Neural cell (in vitro differentiated cells): ENCODE measurements around the gene CYP39A1. TPM values are rescaled to one million over a fixed set of nuclear protein-coding genes. Genes with fewer than 3 reads are reported as not detected.

Source experiments
- H2AFZ ChIP-seq: fragments of 200-600, 300-800 bp; sonication (generic), shearing (Covaris generic); 2 replicates; pipeline ENCODE4 v1.6.0; 2014; ENCODE audit warnings: low read depth, mild to moderate bottlenecking, antibody characterized with exemption, low read length, moderate library complexity
- H3F3A ChIP-seq: fragments of 200-600 bp; shearing (Covaris generic); 2 replicates; pipeline ENCODE4 v1.6.1; 2016; ENCODE audit warnings: mild to moderate bottlenecking, moderate library complexity, mixed read lengths, antibody characterized with exemption, low read length; ENCODE audit not compliant: insufficient read depth, poor library complexity, severe bottlenecking
- H3K27ac ChIP-seq: fragments of 200-600, 300-800 bp; sonication (generic), shearing (Covaris generic); 2 replicates; pipeline ENCODE4 v1.5.1; 2014; ENCODE audit warnings: mild to moderate bottlenecking, low read length, moderate library complexity
- H3K27me3 ChIP-seq: fragments of 300-800, 200-600 bp; sonication (generic), shearing (Covaris generic); 2 replicates; pipeline ENCODE4 v1.6.0; 2014; ENCODE audit warnings: mild to moderate bottlenecking, low read depth, low read length, moderate library complexity; ENCODE audit not compliant: insufficient read depth
- H3K36me3 ChIP-seq: fragments of 300-800, 200-600 bp; sonication (generic), shearing (Covaris generic); 2 replicates; pipeline ENCODE4 v1.5.1; 2014; ENCODE audit warnings: mild to moderate bottlenecking, antibody characterized with exemption, low read length, moderate library complexity; ENCODE audit not compliant: insufficient read depth
- H3K4me2 ChIP-seq: fragments of 300-800, 200-600 bp; sonication (generic), shearing (Covaris generic); 2 replicates; pipeline ENCODE4 v1.6.0; 2014; ENCODE audit warnings: mild to moderate bottlenecking, low read length
- H3K4me3 ChIP-seq: fragments of 300-800, 200-600 bp; sonication (generic), shearing (Covaris generic); 2 replicates; pipeline ENCODE4 v1.5.1; 2014; ENCODE audit warnings: mild to moderate bottlenecking, low read length, moderate library complexity
- H3K79me2 ChIP-seq: fragments of 200-600 bp; shearing (Covaris generic); replicated peaks from 2 replicates; pipeline ENCODE4 v1.6.0; 2014; ENCODE audit warnings: mild to moderate bottlenecking, low read length, moderate library complexity; ENCODE audit not compliant: insufficient read depth
- H3K9ac ChIP-seq: fragments of 300-800, 200-600 bp; sonication (generic), shearing (Covaris generic); 2 replicates; pipeline ENCODE4 v1.6.1; 2016; ENCODE audit warnings: mild to moderate bottlenecking, low read length, mixed read lengths
- H3K9me2 ChIP-seq: fragments of 200-600 bp; shearing (Covaris generic); 2 replicates; pipeline ENCODE4 v1.6.1; 2016; ENCODE audit warnings: mild to moderate bottlenecking, low read length, mixed read lengths; ENCODE audit not compliant: insufficient read depth
- H3K9me3 ChIP-seq: fragments of 200-600, 300-800 bp; sonication (generic), shearing (Covaris generic); 2 replicates; pipeline ENCODE4 v1.6.1; 2016; ENCODE audit warnings: mild to moderate bottlenecking, mixed run types, low read length, moderate library complexity, mixed read lengths
- H4K20me1 ChIP-seq: fragments of 200-600 bp; shearing (Covaris generic); 2 replicates; pipeline ENCODE4 v1.6.1; 2016; ENCODE audit warnings: mild to moderate bottlenecking, mixed run types; ENCODE audit not compliant: insufficient read depth
- EP300 ChIP-seq: fragments of 450-650 bp; conservative IDR thresholded peaks from 2 replicates; pipeline ENCODE4 v1.6.1; 2014; ENCODE audit warnings: antibody characterized with exemption, mild to moderate bottlenecking, moderate library complexity; ENCODE audit not compliant: poor library complexity, severe bottlenecking
- EZH2 ChIP-seq: fragments of 200-600, 300-800 bp; shearing (Covaris generic), sonication (generic); IDR thresholded peaks from 2 replicates; pipeline ENCODE4 v1.6.1; 2014; ENCODE audit warnings: antibody characterized with exemption, low read length, borderline replicate concordance, mild to moderate bottlenecking; ENCODE audit not compliant: insufficient read depth, poor library complexity, severe bottlenecking
- MXI1 ChIP-seq: fragments of 450-650 bp; conservative IDR thresholded peaks from 2 replicates; pipeline ENCODE4 v1.6.1; 2014; ENCODE audit warnings: antibody characterized with exemption, mild to moderate bottlenecking; ENCODE audit not compliant: poor library complexity, severe bottlenecking
- POLR2AphosphoS5 ChIP-seq: IDR thresholded peaks from 2 replicates; pipeline ENCODE4 v1.6.1; 2012
- RAD21 ChIP-seq: fragments of 450-650 bp; conservative IDR thresholded peaks from 2 replicates; pipeline ENCODE4 v1.6.1; 2014; ENCODE audit warnings: antibody characterized with exemption, mild to moderate bottlenecking, moderate library complexity
- REST ChIP-seq: IDR thresholded peaks from 2 replicates; pipeline ENCODE4 v1.6.1; 2012; ENCODE audit warnings: borderline replicate concordance
- SMC3 ChIP-seq: fragments of 450-650 bp; conservative IDR thresholded peaks from 2 replicates; pipeline ENCODE4 v1.6.1; 2014; ENCODE audit warnings: antibody characterized with exemption, mild to moderate bottlenecking, moderate library complexity; ENCODE audit not compliant: poor library complexity
- TAF1 ChIP-seq: IDR thresholded peaks from 2 replicates; pipeline ENCODE4 v1.6.1; 2012; ENCODE audit warnings: low read depth
- polyA plus RNA-seq: library from polyadenylated mRNA; depleted of rRNA; stranded (reverse); fragments of >200 nt; gene quantifications from 2 replicates; pipeline ENCODE4 v1.2.3, GENCODE V29; 2014
- TF ChIP-seq, protein P1 (sequence below): fragments of 450-650 bp; IDR thresholded peaks from 2 replicates; pipeline ENCODE4 v1.5.1; 2014; ENCODE audit warnings: antibody characterized with exemption, mild to moderate bottlenecking, moderate library complexity; ENCODE audit not compliant: poor library complexity, severe bottlenecking

The CYP39A1 gene
- polyA plus RNA-seq, 1 donor from 2014 or later = 1.4 TPM

DNA sequence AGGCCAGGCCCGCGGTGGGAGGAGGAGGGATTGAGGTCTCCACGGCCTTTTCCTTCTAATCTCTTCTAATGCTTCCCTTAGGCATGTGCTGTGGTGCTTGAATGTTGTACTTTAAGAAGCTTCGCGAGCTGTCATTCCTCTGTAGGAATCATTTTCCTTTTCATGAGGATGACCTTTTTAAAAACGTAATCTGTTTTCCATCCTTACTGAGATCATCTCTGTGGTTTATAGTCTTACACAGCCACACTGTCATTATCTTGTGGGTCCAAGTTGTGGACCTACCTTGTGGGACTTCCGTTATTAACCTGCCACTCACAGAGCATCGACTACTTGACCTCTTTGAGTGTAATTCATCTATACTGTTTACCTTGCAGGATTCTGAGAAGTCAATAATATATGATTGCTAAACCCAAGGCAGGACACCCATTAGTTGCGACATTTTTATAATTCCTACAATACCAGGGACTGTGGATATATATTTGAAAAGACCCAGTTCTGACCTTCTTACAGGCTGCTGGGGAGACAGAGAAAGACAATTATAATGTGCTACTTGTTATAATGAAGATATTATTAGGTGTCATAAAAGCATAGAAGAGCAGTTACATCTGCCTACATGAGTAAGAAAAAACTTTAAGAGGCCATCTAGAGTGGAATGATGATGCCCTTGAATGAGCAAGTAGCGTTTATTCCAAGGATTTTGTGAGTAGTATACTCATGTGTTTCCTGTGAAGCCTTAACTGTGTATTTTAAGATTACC, 999 bp upstream of the CYP39A1 start:
- no peaks in the 10 kb centered on the region for H3F3A ChIP-seq
- no peaks in the 10 kb centered on the region for H4K20me1 ChIP-seq
- no peaks in the 10 kb centered on the region for H3K79me2 ChIP-seq
- H3K4me3 ChIP-seq = peak overlapping the region; percentile 83
- no peaks in the 10 kb centered on the region for H3K27me3 ChIP-seq
- no peaks in the 10 kb centered on the region for H3K9me2 ChIP-seq
- H3K9ac ChIP-seq = peak overlapping the region; percentile 71
- no peaks in the 10 kb centered on the region for H3K36me3 ChIP-seq
- peak overlapping the region; percentile 83 for H3K4me2 ChIP-seq
- peak overlapping the region; percentile 65 for H2AFZ ChIP-seq
- H3K9me3 ChIP-seq = no peaks in the 10 kb centered on the region
- TF ChIP-seq MXI1 = peak; percentile 61
- no peak for TF ChIP-seq SMC3
- no peak overlapping the region for H3K27ac ChIP-seq

DNA sequence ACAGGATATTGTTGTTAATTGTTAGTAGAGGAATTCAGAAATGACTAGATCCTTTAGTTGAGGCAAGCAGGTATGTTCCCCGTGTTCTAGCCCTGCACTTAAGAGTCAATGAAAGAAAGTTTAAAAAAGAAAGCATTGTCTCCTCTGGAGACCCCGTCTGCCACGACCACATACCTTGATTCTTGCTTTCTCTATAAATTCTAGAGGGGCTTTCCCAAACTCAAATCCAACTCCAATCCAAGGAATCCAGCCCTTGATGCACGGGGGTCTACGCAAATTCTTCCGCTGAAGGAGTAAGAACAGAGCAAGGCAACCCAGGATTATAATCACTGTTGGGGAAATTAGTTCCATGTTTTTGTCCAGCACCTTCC, 401 bp downstream of the CYP39A1 start:
- H3K27me3 ChIP-seq = no peaks in the 10 kb centered on the region
- no peak for TF ChIP-seq RAD21
- H3K4me2 ChIP-seq = peak overlapping the region; percentile 34
- H3K27ac ChIP-seq = no peak overlapping the region
- H3K4me3 ChIP-seq = peak overlapping the region; percentile 83
- H3F3A ChIP-seq = no peaks in the 10 kb centered on the region
- no peaks in the 10 kb centered on the region for H4K20me1 ChIP-seq
- H3K79me2 ChIP-seq = no peaks in the 10 kb centered on the region
- H3K36me3 ChIP-seq = no peaks in the 10 kb centered on the region
- no peaks in the 10 kb centered on the region for H3K9me2 ChIP-seq
- peak overlapping the region; percentile 71 for H3K9ac ChIP-seq
- no peaks in the 10 kb centered on the region for H3K9me3 ChIP-seq
- peak overlapping the region; percentile 65 for H2AFZ ChIP-seq

GRCh38 chr6:46651816-46652215, 802 bp downstream of the CYP39A1 start:
- Histone ChIP-seq H3K9ac (no peak overlapping the region), H3K4me2 (peak overlapping the region; percentile 34), H3F3A (no peaks in the 10 kb centered on the region), H3K27me3 (no peaks in the 10 kb centered on the region), H3K79me2 (no peaks in the 10 kb centered on the region), H4K20me1 (no peaks in the 10 kb centered on the region), H3K9me3 (no peaks in the 10 kb centered on the region), H3K4me3 (peak overlapping the region; percentile 83), H3K36me3 (no peaks in the 10 kb centered on the region), H3K9me2 (no peaks in the 10 kb centered on the region), H2AFZ (no peak overlapping the region), H3K27ac (no peak overlapping the region)
- TF ChIP-seq TAF1 (no peak), SMC3 (no peak), MXI1 (no peak), EP300 (no peak), POLR2AphosphoS5 (no peak), EZH2 (no peak), REST (no peak), RAD21 (no peak)
- TF ChIP-seq, protein P1, sequence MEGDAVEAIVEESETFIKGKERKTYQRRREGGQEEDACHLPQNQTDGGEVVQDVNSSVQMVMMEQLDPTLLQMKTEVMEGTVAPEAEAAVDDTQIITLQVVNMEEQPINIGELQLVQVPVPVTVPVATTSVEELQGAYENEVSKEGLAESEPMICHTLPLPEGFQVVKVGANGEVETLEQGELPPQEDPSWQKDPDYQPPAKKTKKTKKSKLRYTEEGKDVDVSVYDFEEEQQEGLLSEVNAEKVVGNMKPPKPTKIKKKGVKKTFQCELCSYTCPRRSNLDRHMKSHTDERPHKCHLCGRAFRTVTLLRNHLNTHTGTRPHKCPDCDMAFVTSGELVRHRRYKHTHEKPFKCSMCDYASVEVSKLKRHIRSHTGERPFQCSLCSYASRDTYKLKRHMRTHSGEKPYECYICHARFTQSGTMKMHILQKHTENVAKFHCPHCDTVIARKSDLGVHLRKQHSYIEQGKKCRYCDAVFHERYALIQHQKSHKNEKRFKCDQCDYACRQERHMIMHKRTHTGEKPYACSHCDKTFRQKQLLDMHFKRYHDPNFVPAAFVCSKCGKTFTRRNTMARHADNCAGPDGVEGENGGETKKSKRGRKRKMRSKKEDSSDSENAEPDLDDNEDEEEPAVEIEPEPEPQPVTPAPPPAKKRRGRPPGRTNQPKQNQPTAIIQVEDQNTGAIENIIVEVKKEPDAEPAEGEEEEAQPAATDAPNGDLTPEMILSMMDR = no peak
